SJCRH30 (cell line): Measurements from ENCODE around the gene PITRM1. TPM values are rescaled to one million over a fixed set of nuclear protein-coding genes. Genes with fewer than 3 reads are reported as not detected.

Source experiments
- DNase-seq, 2 experiments: peaks; one replicate each; pipeline ENCODE4 v3.0.0-alpha.2; 2015 to 2020
- H3K27ac ChIP-seq: fragments of 250-450 bp; sonication (Bioruptor Pico); 2 replicates; pipeline ENCODE4 v1.5.1; 2020; ENCODE audit warnings: mild to moderate bottlenecking, moderate library complexity
- H3K27me3 ChIP-seq: fragments of 250-450 bp; sonication (Bioruptor Pico); 2 replicates; pipeline ENCODE4 v1.5.1; 2020; ENCODE audit warnings: mild to moderate bottlenecking, moderate library complexity
- H3K36me3 ChIP-seq: fragments of 250-450 bp; sonication (Bioruptor Pico); 2 replicates; pipeline ENCODE4 v1.5.1; 2020; ENCODE audit warnings: mild to moderate bottlenecking, moderate library complexity
- H3K4me1 ChIP-seq: fragments of 250-450 bp; sonication (Bioruptor Pico); 2 replicates; pipeline ENCODE4 v1.5.1; 2020; ENCODE audit warnings: mild to moderate bottlenecking, moderate library complexity
- H3K4me3 ChIP-seq: fragments of 250-450 bp; sonication (Bioruptor Pico); 2 replicates; pipeline ENCODE4 v1.5.1; 2020; ENCODE audit warnings: mild to moderate bottlenecking, moderate library complexity
- H3K9me3 ChIP-seq: fragments of 250-450 bp; sonication (Bioruptor Pico); replicated peaks from 2 replicates; pipeline ENCODE4 v1.5.1; 2020; ENCODE audit warnings: mild to moderate bottlenecking, moderate library complexity
- total RNA-seq: library from RNA; depleted of rRNA; stranded (reverse); fragments of >200 nt; shearing (Covaris generic); gene quantifications from 2 replicates; pipeline ENCODE4 v1.2.3, GENCODE V29; 2014

Gene PITRM1
- total RNA-seq, 1 experiment from 2014 or later, result 51.4 TPM

DNA sequence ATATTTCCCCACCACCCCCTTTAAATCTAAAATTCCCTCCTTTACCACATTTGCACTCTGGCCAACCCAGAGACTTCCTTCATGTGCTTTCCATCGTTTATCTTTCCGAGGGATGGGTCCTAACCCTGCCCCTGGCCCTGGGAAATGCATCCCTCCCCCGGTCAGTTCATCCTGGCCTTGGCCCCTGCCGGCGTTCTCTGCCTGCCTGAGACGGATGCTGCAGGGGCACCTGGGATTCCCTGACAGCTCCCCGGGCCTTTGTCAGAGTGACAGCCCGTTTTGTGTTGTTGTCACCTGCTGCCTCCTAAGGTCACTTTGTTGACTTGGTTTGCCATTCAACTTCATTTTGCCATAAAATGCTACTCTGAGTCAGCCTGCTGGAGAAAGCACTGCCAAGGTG lies 34.8 kb upstream of the PITRM1 start:
- DNase-seq, result no peak
- Histone ChIP-seq H3K27me3 (no peaks in the 10 kb centered on the region), H3K36me3 (no peaks in the 10 kb centered on the region), H3K9me3 (no peaks in the 10 kb centered on the region), H3K4me1 (no peaks in the 10 kb centered on the region), H3K4me3 (no peak overlapping the region), H3K27ac (no peak overlapping the region)

DNA sequence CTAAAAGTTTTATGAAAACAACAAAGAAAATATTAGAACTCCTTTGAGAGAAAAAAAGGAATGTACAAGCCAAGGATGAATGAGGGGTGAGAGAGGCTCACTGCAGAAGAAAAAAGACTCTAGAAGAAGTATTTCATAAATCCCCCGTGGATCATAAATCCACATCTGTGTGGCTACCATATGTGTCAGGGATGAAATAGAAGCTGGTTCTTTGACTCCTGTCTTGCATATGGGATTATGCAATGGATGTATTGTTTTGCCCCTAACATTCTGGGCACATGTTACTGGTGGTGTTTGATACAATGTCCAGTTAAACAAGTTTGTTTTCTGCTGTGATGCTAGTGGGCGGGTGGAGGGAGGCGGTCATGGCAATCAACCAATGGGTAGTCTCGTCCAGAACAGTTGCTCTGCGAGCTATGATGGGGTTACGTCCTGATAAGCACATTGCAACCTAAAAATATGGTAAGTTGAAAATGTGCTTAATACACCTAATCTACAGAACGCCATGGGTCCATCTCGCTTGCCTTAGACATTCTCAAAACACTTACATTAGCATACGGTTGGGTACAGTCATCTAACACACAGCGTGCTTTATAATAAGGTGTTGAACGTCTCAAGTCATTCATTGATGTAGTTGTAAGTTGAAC lies 34.1 kb upstream of the PITRM1 start:
- Histone ChIP-seq H3K27me3 (no peaks in the 10 kb centered on the region), H3K4me1 (no peaks in the 10 kb centered on the region), H3K36me3 (no peaks in the 10 kb centered on the region), H3K9me3 (no peaks in the 10 kb centered on the region), H3K27ac (no peak overlapping the region), H3K4me3 (no peak overlapping the region)
- no peak for DNase-seq

DNA sequence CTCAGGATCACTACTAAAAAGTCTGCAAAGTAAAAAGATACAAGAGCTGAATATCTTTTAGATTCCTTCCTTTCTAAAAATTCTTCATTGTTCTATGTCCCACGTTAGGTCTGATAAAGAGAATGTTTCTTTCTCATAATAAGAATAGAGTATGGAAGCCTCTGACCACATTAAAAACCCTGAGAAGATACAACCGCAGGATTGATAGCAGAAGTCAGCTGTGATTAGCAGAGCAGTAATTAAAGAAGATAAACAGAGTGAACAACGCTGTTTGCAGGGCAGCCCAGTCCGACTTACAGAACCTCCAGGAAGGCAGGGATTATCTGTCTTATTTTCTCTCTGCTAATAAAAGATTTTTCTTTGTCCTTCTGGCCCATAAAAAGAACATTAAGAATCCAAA lies 31.4 kb upstream of the PITRM1 start:
- Histone ChIP-seq H3K9me3 (no peaks in the 10 kb centered on the region), H3K27ac (no peak overlapping the region), H3K4me3 (no peak overlapping the region), H3K4me1 (no peaks in the 10 kb centered on the region), H3K36me3 (no peaks in the 10 kb centered on the region), H3K27me3 (no peaks in the 10 kb centered on the region)
- DNase-seq, result no peak

DNA sequence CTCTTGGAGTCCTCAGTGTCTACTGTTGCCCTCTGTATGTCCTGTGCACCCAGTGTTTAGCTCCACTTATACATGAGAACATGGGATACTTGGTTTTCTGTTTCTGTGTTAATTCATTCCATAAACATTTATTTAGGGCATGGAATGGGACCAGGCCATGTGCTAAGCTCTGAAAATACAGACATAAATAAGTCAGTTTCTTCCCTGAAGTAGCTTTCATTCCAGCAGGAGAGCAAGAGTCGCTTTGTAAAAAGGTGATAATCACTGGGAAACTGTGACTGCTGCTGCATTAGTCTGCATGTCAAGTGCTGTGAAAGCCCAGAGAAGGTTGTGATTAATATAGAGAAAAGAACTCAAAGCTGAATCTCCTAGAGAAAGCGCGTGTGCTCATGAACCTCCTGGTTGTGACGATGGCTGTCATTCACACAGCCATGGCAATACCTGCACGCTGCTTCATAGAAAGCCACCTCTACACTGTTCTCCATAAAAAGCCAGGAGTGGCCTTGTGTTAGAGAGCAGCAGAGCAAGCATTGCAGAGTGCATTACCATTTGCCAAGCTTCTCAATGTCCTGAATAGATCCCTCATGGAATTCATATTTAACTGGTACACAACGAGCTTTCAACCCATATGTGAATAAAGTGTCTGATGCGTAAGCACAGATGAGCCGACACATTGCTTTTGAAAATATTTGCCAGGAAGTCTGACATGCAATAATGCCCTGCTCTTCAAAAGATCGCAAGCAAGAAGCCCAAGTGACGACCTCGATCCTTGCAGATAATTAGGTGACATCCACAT lies 30.6 kb upstream of the PITRM1 start:
- Histone ChIP-seq H3K27me3 (no peaks in the 10 kb centered on the region), H3K4me3 (no peak overlapping the region), H3K9me3 (no peaks in the 10 kb centered on the region), H3K4me1 (no peaks in the 10 kb centered on the region), H3K27ac (no peak overlapping the region), H3K36me3 (no peaks in the 10 kb centered on the region)
- DNase-seq, result no peak

DNA sequence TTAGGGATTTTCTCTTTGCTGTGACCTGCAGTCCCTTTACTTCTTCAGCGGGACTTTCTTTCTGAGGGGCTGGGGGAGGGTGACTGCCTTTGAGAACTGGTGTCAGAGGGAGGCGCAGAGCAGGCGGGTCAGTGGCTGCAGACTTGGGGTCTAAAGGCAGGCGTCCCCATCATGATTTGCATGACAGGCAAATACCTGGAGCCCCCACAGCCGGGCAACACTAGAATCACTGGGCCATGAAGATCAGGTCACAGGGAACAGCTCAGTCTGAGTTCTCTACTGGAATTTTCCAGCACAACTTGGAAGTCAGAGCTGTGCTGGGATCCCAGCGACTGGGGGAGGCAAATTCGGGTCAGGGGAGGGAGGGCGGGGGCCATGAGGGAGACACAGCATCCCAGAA lies 29.2 kb upstream of the PITRM1 start:
- Histone ChIP-seq H3K36me3 (no peaks in the 10 kb centered on the region), H3K27me3 (no peaks in the 10 kb centered on the region), H3K9me3 (no peaks in the 10 kb centered on the region), H3K4me3 (no peak overlapping the region), H3K27ac (no peak overlapping the region), H3K4me1 (no peaks in the 10 kb centered on the region)
- no peak for DNase-seq

DNA sequence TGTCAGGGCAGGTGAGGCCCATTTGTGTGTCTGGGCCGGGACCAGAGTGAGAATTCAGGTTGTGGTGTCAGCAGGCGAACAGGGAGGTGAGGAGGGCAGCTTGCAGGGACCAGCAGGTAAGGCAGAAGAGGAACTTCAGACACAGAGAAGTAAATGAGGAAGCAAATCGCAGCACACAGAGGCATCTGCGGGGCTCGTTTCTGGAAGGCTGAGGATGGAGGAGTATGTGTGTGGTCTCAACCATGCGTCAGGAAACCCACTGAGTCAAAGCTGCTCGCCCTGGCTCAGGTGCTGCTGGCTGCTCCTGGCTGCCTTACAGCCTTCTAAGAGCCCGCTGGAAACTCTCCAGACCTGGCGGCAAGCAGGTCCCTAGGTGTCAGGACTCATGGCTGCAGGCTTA lies 26.9 kb upstream of the PITRM1 start:
- no peaks in the 10 kb centered on the region for H3K4me1 ChIP-seq
- no peak for DNase-seq
- H3K9me3 ChIP-seq, result no peaks in the 10 kb centered on the region
- H3K27me3 ChIP-seq, result no peaks in the 10 kb centered on the region
- H3K27ac ChIP-seq, result no peak overlapping the region
- H3K4me3 ChIP-seq, result no peak overlapping the region
- H3K36me3 ChIP-seq, result no peaks in the 10 kb centered on the region

DNA sequence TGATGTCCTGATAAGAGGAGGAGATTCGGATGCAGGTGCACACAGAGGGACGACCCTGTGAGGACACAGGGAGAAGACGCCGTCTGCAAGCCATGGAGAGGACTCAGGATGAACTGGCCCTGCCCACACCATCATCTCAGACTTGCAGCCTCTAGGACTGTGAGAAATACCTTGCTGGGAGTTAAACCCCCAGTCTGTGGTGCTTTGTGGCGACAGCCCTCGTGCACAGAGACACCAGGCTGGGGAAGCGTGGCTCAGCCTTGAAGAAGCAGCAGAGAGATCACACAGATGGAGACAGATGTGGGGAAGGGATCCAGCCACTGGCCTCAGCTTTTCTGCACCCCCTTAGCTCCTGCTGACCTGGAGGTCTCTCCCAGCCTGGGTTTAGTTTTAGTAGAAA lies 26.3 kb upstream of the PITRM1 start:
- Histone ChIP-seq H3K4me3 (no peak overlapping the region), H3K27me3 (no peaks in the 10 kb centered on the region), H3K4me1 (no peaks in the 10 kb centered on the region), H3K27ac (no peak overlapping the region), H3K9me3 (no peaks in the 10 kb centered on the region), H3K36me3 (no peaks in the 10 kb centered on the region)
- no peak for DNase-seq

DNA sequence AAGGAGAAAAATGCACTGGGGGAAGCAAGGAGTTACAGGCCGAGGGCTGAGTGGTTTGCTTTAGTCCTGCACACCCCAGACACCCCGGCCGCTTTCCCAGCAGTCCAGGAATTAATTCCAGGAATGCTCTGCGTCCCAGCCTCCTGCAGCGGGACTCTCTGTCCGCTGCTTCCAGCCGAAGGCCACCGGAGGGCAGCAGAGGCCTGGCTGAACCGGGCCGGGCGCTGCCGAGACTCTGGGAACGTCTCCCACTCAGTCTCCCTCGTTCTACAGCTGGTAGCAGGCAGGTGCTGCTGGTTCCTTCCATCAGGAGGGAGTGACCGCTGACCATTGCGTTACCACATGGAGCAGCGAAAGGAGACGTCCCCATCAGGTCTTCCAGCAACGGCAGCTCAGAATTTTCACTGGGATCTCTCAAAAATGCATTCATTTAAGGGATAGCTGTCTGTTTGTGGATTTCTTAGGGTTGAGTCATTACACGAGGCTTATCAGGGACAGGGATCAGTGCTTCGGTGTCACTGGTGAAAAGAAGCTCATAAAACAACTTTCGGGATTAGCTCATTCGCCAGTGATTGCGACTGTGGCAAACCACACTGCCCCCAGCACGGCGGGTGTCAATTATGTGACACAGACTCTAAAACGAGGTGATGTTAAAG lies 24.9 kb upstream of the PITRM1 start:
- H3K27ac ChIP-seq, result no peak overlapping the region
- no peak overlapping the region for H3K4me3 ChIP-seq
- DNase-seq, result peak; percentile 60 to 74

DNA sequence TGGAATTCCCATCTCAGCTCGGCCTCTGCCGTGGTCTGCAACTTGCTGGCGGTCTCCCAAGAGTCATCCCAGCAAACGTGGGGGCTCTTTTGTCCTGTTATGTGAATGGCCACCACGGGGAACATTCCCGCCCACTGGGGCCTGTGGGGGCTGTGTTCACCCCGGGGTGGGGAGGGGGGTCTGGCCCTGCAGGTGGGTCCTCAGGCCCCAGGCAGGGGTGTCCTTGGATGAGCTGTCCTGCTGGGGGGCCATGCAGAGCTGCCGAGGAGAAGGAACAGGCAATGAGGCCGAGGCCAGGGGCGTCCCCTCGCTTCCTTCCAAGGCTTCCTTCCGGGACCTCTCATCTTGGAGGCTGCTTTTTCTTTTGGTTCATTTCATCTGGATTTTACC lies 24.4 kb upstream of the PITRM1 start:
- H3K9me3 ChIP-seq, result no peaks in the 10 kb centered on the region
- H3K4me3 ChIP-seq, result no peak overlapping the region
- no peak for DNase-seq
- no peaks in the 10 kb centered on the region for H3K36me3 ChIP-seq
- no peaks in the 10 kb centered on the region for H3K27me3 ChIP-seq
- no peaks in the 10 kb centered on the region for H3K4me1 ChIP-seq
- H3K27ac ChIP-seq, result no peak overlapping the region

More for the DNA sequence above, 24.9 kb upstream of the PITRM1 start:
- Histone ChIP-seq H3K4me1 (no peaks in the 10 kb centered on the region), H3K27me3 (no peaks in the 10 kb centered on the region), H3K36me3 (no peaks in the 10 kb centered on the region), H3K9me3 (no peaks in the 10 kb centered on the region)

DNA sequence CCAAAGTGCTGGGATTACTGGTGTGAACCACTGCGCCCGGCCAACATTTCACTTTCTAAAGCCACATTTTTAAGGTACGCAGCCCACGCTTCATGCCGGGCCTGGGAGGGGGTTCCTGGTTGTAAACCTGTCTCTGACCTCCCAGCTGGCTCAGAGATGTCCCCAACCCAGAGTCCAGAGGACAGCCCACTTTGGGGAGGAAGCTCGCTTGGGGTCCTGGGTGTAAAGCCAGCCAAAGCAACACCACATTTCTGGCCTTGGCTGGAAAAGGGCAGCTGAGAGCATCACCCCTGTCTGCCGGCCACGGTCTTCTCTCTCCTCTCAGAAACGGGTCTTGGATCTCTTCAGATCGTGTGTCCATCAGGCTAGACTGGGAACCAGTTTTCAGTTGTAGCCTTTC lies 23.9 kb upstream of the PITRM1 start:
- Histone ChIP-seq H3K9me3 (no peaks in the 10 kb centered on the region), H3K4me3 (no peak overlapping the region), H3K27me3 (no peaks in the 10 kb centered on the region), H3K36me3 (no peaks in the 10 kb centered on the region), H3K27ac (no peak overlapping the region), H3K4me1 (no peaks in the 10 kb centered on the region)
- DNase-seq, result no peak

DNA sequence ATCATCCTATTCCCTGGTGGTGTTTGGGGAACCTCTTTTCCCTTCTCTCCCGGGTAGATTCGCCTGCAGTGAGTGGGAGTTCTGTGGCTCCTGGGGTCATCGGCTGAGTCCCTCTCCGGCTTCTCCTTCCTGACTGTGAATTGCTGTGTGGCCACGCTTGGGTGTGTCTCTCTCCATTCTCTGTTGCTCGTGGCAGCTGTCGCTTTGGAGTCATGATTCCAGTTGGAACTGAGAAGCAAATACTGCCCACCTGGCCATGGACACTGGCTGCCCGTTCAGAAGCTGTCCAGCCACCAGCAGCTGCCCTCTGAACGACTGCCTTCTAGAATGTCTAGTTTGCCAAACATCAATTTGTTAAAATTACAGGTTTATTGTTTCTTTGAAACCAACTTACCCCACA lies 23.1 kb upstream of the PITRM1 start:
- Histone ChIP-seq H3K27me3 (no peaks in the 10 kb centered on the region), H3K9me3 (no peaks in the 10 kb centered on the region), H3K36me3 (no peaks in the 10 kb centered on the region), H3K27ac (no peak overlapping the region), H3K4me1 (no peaks in the 10 kb centered on the region), H3K4me3 (no peak overlapping the region)
- peak in 1 of 2 experiments; percentile 7 for DNase-seq

DNA sequence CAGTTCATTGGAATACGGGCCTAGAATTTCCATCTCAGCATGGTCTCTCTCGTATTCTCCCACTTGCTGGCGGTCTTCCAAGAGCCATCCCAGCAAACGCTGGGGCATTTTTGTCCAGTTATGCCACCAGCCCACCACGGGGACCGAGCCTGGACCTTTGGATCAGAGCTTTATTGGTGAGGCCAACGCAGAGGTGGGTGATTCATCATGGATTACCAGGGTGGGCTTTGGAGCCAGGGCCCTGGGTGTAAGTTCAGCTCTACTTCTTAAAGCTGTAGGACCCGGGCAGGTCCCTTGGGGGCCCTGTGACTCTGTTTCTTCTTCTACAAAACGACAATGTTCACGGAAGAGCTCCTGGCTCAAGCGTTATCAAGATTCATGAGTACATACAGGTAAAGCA lies 22.7 kb upstream of the PITRM1 start:
- no peak for DNase-seq
- Histone ChIP-seq H3K27me3 (no peaks in the 10 kb centered on the region), H3K9me3 (no peaks in the 10 kb centered on the region), H3K4me1 (no peaks in the 10 kb centered on the region), H3K4me3 (no peak overlapping the region), H3K27ac (no peak overlapping the region), H3K36me3 (no peaks in the 10 kb centered on the region)

DNA sequence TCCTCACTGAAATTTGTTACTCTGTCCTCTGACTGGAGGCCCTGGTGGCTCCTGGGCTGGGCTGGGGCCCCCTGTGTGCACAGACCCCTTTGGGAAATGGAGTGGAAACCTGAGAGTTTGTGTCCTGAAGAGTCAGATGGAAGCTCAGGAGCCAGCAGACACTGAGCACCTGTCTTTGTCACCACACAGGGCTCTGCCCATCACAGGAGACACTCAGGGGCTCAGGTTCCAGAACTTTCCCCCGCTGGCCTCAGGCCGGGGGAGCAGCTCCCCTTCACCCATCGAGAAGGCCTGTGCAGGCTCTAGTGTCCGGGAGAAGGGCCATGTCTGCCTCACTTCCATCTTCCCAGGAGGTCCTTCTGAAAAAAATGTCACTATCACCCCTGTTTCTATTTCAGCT lies 22.3 kb upstream of the PITRM1 start:
- Histone ChIP-seq H3K27ac (no peak overlapping the region), H3K27me3 (no peaks in the 10 kb centered on the region), H3K36me3 (no peaks in the 10 kb centered on the region), H3K4me1 (no peaks in the 10 kb centered on the region), H3K4me3 (no peak overlapping the region), H3K9me3 (no peaks in the 10 kb centered on the region)
- no peak for DNase-seq

DNA sequence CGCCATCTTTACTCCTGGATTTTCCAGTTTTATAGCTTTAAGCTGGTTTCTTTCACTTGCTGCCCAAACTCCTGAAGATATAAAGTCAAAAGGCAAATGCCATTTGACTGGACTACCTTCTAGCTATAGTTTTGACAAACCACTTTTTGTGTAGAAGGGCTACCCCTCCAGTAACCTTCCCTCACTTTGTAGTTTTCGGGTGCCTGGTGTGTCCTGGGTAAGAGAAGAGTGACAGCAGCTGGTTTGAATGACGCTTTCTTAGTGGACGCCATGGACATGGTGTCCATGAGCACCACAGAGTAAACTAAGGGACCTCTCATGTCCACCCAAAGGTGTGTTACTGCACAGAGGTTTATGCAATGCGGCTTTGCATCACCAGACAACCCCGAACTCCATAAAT lies 21.2 kb upstream of the PITRM1 start:
- no peaks in the 10 kb centered on the region for H3K9me3 ChIP-seq
- H3K4me1 ChIP-seq, result no peaks in the 10 kb centered on the region
- no peak overlapping the region for H3K27ac ChIP-seq
- no peaks in the 10 kb centered on the region for H3K27me3 ChIP-seq
- no peak for DNase-seq
- H3K4me3 ChIP-seq, result no peak overlapping the region
- H3K36me3 ChIP-seq, result no peaks in the 10 kb centered on the region

DNA sequence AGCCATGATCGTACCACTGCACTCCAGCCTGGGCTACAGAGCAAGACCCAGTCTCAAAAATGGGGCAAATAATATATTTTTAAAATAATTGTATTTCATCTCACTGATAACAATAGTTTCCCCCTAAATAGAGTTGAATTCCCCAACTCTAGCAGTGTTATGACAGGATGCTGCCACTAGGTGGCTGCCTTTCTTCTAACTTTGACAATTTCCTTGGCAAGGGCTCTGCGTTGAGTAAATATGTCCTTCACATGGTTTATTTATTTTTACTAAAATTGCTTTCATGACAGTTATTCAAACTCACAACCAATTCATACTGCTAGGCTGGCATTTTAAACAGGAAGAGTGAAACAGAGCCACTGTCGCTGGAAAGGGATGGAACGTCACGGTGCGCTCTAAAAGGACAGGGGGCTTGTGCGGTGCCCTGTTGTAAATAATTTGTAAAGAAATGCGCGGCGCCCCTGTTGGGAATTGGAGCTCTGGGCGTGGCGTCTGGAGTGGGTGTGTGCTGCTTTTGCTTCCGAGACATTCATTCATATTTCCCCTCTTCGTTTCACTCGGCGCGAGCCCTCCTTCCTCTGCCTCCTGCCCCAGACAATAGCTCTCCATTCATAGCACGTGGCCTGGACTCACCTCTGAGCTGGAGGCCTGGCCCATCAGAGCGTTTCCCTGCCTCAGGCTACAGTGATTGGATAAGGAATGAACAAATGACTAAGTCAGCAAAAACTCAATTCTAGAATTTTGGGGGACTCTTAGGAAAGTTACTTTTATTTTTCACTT lies 20.5 kb upstream of the PITRM1 start:
- Histone ChIP-seq H3K27ac (no peak overlapping the region), H3K36me3 (no peaks in the 10 kb centered on the region), H3K4me1 (no peaks in the 10 kb centered on the region), H3K27me3 (no peaks in the 10 kb centered on the region), H3K4me3 (peak overlapping the region; percentile 43), H3K9me3 (no peaks in the 10 kb centered on the region)
- peak; percentile 23 to 61 for DNase-seq
